Measurements from ENCODE around the gene MEP1B.

The MEP1B gene

GRCh38 chr18:32259553-32259952 lies 69.7 kb downstream of the MEP1B start:
- H3K27me3 ChIP-seq (replicated peaks; ENCODE audit: control insufficient read depth, insufficient read depth, low read length) = no peaks in the 10 kb centered on the region; the same call in 1 of the 2 replicates
- H3K36me3 ChIP-seq (ENCODE audit: control insufficient read depth, insufficient read depth, low read length) = no peaks in the 10 kb centered on the region
- TF ChIP-seq CTCF (IDR thresholded peaks at IDR 0.05; ENCODE audit: insufficient read depth, low read length, poor library complexity, severe bottlenecking) = no peak
- H3K4me3 ChIP-seq (replicated peaks; ENCODE audit: low read depth, low read length) = no peak overlapping the region
- DNase-seq (ENCODE audit: extremely low read depth, insufficient read length) = no peak

GRCh38 chr18:32261003-32261402 lies 71.2 kb downstream of the MEP1B start:
- DNase-seq (ENCODE audit: extremely low read depth, insufficient read length) = no peak
- H3K27me3 ChIP-seq (replicated peaks; ENCODE audit: control insufficient read depth, insufficient read depth, low read length) = no peaks in the 10 kb centered on the region; the same call in 1 of the 2 replicates
- no peak overlapping the region for H3K4me3 ChIP-seq (replicated peaks; ENCODE audit: low read depth, low read length)
- no peak for TF ChIP-seq CTCF (IDR thresholded peaks at IDR 0.05; ENCODE audit: insufficient read depth, low read length, poor library complexity, severe bottlenecking)
- no peaks in the 10 kb centered on the region for H3K36me3 ChIP-seq (ENCODE audit: control insufficient read depth, insufficient read depth, low read length)

- DNase-seq (ENCODE audit: extremely low read depth, insufficient read length) = no peak
- H3K4me3 ChIP-seq (replicated peaks; ENCODE audit: low read depth, low read length) = no peak overlapping the region
- H3K36me3 ChIP-seq (ENCODE audit: control insufficient read depth, insufficient read depth, low read length) = no peaks in the 10 kb centered on the region
- TF ChIP-seq CTCF (IDR thresholded peaks at IDR 0.05; ENCODE audit: insufficient read depth, low read length, poor library complexity, severe bottlenecking) = no peak
- no peaks in the 10 kb centered on the region; the same call in 1 of the 2 replicates for H3K27me3 ChIP-seq (replicated peaks; ENCODE audit: control insufficient read depth, insufficient read depth, low read length)
Measured at GRCh38 chr18:32262092-32262491, 72.3 kb downstream of the MEP1B start.

- no peak for DNase-seq (ENCODE audit: extremely low read depth, insufficient read length)
- Histone ChIP-seq H3K4me3 (replicated peaks; ENCODE audit: low read depth, low read length) (no peak overlapping the region), H3K27me3 (replicated peaks; ENCODE audit: control insufficient read depth, insufficient read depth, low read length) (no peaks in the 10 kb centered on the region), H3K36me3 (ENCODE audit: control insufficient read depth, insufficient read depth, low read length) (no peaks in the 10 kb centered on the region)
- TF ChIP-seq CTCF (IDR thresholded peaks at IDR 0.05; ENCODE audit: insufficient read depth, low read length, poor library complexity, severe bottlenecking) = no peak
Measured at GRCh38 chr18:32264401-32264800, 74.6 kb downstream of the MEP1B start.

GRCh38 chr18:32267463-32267862 lies 77.6 kb downstream of the MEP1B start:
- no peak for DNase-seq (ENCODE audit: extremely low read depth, insufficient read length)
- Histone ChIP-seq H3K27me3 (replicated peaks; ENCODE audit: control insufficient read depth, insufficient read depth, low read length) (no peaks in the 10 kb centered on the region; the same call in 1 of the 2 replicates), H3K36me3 (ENCODE audit: control insufficient read depth, insufficient read depth, low read length) (no peaks in the 10 kb centered on the region), H3K4me3 (replicated peaks; ENCODE audit: low read depth, low read length) (no peak overlapping the region)
- no peak for TF ChIP-seq CTCF (IDR thresholded peaks at IDR 0.05; ENCODE audit: insufficient read depth, low read length, poor library complexity, severe bottlenecking)

All from GM06990 (cell line).